UCSD-AML1 (cell line): ENCODE results near the gene ABCC1.
"Not testable (repeated sequence)": the region's sequence is repeated elsewhere in the genome, so short reads cannot be mapped to it uniquely, and the experiment has no call there.

Experiments
- DNase-seq: peaks from one replicate; lab custom pipeline; 2025; ENCODE audit not compliant: unreplicated experiment; lab: John Stamatoyannopoulos, UW

The ABCC1 gene

DNA sequence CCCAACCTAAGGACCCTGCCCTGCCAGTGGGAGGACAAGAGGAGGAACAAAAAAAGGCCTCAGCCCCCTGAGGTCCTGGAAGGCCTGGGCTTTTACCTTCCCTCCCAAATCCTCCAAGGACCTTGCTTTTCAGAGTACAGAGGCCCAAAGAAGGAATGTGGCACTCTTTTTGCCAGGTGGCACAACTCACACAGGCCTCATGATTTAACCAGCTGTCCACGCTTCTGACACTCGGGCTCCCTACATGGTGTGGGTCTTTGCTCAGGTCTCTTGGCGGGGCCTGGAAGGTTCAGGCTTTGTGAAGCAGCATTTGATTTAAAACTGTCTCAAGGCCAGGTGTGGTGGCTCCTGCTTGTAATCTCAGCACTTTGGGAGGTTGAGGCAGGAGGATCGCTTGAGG lies 153.3 kb downstream of the ABCC1 start:
- DNase-seq: no peak

DNA sequence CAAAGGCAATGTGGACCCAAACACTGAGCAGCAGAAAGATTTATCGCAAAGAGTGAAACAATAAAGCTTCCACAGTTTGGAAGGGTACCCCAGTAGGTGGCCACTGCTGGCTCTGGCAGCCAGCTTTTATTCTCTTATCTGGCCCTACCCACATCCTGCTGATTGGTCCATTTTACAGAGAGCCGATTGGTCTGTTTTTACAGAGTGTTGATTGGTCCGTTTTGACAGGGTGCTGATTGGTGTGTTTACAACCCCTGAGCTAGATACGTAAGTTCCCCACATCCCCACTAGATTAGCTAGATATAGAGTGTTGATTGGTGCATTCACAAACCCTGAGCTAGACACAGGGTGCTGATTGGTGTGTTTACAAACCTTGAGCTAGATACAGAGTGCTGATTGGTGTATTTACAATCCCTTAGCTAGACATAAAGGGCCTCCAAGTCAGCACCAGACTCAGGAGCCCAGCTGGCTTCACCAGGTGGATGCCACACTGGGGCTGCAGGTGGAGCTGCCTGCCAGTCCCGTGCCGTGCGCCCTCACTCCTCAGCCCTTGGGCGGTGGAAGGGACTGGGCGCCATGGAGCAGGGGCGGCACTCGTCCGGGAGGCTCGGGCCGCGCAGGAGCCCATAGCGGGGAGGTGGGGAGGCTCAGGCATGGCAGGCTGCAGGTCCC lies 154.9 kb downstream of the ABCC1 start:
- DNase-seq: not testable (repeated sequence)

DNA sequence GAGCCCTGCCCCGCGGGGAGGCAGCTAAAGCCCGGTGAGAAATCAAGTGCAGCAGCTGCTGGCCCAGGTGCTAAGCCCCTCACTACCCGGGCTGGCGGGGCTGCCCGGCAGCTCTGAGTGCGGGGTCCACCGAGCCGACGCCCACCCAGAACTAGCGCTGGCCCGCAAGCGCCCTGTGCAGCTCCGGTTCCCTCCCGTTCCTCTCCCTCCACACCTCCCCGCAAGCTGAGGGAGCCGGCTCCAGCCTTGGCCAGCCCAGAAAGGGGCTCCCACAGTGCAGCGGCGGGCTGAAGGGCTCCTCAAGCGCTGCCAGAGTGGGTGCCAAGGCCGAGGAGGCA lies 155.4 kb downstream of the ABCC1 start:
- not testable (repeated sequence) for DNase-seq

DNA sequence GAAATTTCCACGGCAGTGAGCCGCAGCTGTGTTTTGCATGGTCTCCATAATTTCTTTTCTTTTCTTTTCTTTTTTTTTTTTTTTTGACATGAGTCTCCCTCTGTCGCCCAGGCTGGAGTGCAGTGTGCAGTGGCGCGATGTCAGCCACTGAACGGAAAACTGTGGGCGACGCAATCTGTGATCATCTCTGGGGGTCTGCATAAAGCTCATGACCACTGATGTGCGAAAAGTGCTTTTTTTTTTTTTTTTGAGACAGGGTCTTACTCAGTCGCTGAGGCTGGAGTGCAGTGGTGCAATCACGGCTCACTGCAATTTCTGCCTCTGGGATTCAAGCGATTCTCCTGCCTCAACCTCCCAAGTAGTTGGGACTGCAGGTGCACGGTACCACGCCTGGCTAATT lies 156.2 kb downstream of the ABCC1 start:
- no peak for DNase-seq

DNA sequence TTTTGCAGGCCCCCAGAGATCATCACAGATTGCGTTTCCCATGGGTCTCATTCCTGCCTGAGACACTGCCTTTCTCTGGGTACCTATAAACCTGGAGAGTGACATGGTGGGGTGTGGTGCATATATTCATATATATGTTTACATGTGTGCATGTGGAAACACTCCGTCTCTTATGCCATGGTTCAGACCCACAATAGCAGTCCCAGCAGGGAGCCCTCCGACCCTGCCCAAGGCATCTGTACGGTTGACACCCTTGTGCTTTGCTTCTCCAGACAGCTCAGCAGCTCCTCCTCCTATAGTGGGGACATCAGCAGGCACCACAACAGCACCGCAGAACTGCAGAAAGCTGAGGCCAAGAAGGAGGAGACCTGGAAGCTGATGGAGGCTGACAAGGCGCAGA lies 157.1 kb downstream of the ABCC1 start:
- no peak for DNase-seq

DNA sequence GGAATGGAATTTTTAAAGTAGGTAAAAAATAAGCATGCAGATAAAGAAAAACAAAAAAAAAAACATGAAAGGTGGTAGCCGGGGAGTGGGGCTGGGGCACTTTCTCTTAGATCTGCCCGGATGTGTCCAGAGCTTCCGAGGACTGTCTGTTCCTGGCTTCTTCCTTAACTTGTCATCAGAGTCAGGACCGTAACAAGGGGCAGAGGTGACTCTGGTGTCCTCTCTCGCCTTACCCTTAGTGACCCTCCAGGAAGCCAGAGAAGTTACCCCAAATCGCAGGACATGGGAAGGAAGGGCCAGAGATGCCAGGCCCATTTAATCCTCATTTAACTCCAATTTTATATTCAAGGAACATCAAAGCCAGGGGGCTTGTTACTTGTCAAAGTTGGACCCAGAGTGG lies 158.4 kb downstream of the ABCC1 start:
- no peak for DNase-seq

DNA sequence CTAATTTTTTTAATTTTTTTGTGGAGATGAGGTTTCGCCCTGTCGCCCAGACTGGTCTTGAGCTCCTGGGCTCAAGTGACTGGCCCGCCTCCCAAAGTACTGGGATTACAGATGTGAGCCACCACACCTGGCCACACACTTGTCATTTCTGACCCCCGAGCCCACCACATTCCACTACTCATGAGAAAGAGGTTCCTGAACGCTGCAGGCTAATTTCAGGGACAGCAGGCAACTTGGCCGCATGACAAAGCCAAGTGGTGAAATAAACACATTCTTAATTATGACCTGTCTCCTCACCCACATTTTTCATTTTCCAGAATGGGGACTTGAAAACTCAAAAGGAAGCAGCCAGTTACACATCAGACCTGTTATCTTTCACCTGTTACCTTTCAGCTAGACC lies 159.3 kb downstream of the ABCC1 start:
- DNase-seq: no peak

DNA sequence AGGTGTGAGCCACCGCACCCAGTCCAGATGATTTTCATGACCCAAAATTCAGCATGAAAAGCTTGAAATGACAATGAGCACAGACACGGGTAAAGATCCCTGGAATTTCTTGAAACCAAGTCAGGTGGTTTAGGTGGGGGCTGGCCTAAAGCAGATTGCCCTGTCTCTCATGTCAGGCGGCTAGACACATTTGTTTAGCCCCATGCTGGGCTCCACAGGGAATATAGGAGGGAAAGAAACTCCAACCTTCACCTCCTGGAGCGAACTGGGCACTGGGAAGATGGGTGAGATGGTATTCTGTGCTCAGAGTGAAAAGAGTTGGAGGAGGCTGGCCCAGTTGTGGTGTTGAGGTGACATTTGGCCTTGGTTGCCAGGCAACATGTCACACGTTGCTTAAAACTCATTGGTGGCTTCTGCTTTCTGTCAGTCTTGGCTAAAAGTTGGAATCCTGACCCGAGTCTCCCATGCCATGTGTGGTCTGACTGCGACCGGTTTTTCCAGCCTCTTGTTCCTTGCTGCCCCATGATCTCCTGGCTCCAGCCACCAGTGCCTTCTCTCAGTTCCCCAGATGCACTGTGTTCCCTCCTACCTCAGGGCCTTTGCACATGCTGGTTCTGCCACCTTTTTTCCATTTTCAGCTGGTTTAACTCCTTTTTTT lies 160.2 kb downstream of the ABCC1 start:
- no peak for DNase-seq

DNA sequence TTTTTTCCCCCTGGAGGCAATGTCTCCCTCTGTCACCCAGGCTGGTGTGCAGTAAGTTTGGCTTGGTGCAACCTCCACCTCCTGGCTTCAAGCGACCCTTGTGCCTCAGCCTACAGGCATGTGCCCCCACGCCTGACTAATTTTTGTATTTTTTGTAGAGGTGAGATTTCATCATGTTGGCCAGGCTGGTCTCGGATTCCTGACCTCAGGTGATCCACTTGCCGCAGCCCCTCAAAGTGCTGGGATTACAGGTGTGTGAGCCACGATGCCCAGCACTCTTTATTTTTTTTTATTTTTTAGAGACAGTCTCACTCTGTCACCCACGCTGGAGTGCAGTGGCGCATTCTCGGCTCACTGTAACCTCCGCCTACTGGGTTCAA lies 160.7 kb downstream of the ABCC1 start:
- no peak for DNase-seq

DNA sequence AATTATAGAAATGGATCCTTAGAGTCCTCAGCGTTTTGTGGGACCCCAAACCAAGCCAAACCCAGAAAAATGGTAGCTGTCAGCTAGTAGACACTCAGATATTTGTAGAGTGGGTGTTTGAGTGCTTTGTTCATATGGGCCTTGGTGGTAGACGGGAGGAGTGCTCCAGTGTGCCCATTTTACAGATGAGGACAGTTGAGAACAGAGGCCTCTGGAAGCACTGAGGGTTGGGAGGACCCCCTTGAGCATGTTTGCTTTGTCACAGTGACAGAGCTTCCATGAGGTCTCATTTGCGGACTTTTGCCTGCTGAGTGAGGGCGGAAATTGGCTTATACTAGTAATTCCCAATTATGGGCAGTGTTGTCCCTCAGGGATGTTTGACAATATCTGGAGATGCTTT lies 162.2 kb downstream of the ABCC1 start:
- DNase-seq: no peak

DNA sequence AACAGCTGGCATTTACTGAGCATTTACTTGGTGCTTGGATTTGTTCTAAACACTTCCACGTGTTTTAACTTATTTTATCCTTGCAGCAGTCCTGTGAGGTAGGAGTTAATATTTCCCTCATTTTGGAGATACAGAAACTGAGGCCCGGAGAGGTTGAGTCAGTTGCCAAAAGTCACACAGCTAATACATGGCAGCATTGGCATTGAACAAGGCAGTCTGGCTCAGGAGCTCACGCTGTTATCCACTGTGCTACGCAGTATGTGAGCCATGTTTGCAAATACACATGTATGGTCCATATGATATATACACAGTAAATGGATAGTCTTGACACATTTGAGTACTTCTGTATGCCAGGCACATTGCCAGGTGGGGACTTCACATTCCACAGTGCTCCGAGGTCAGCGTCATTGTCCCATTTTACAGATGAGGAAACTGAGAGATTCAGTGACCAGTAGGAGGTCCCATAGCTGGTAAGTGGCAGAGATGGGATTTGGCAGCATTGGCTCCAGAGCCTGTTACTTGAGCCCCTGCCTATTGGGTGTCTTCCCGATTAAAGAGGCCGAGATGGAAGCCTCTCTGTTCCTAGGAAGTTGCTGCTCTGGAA lies 163.1 kb downstream of the ABCC1 start:
- DNase-seq: no peak

DNA sequence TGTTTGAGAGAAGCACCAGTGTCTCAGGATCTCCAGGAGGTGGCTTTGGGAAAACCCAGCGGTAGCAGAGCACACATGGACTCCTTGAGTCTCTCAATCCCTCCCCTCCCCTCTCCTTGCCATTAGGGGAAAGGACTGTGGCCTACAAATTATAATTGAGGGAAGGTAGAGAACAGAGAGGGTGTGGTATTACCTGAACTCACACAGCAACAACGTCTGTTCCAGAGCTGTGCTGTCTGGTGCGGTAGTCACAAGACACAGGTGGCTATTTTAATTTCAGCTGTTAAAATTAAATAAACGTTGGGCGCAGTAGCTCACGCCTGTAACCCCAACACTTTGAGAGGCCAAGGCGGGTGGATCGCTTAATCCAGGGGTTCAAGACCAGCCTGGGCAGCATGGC lies 163.7 kb downstream of the ABCC1 start:
- DNase-seq: no peak

DNA sequence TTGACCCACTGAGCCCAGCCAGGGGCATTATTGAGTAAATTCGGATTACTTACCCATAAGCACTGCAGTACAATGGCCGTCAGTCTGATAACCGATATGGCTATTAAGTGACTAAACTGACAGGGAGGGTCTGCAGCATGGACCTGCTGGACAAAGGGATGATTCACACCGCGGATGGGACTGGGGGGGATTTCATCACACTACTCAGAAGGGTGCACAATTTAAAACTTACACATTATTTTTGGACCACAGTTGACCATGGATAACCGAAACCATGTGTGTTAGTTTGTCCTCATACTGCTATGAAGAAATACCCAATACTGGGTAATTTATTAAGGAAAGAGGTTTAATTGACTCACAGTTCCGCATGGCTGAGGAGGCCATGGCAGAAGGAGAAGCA lies 167.4 kb downstream of the ABCC1 start:
- no peak for DNase-seq

DNA sequence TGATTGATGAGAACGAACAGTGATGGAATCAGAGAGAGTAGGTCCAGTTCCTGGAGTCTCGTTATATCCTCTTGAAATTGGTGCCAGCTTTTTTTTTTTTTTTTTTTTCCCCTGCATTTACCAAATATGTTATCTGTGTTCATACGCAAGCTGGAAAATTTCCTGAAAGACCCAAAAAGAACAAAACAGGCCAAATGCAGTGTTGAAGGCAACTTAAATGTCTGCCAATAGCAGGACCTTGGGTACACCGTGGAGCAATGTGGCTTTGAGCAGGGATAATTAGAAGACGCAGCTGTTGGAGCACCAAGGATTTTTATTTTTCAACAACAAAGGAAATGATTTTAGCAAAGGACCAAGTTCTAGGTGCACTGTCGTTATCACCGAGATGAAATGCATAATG lies 168.9 kb downstream of the ABCC1 start:
- no peak for DNase-seq

DNA sequence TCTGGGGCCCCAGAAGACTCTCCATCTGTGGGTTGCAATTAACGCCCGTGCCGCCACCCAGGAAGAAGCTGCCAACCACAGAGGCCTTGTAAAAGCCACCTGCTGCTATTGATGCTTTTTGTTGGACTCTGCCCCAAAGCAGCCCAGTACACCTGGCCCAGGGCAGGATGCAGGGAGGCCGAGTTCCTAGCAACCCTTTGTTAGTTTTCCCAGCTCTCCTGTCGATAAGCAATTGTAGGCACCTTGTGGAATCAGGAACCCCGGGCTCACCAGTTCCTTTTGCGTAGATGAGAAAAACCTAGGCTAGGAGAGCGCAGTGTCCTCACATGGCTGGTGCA lies 170.6 kb downstream of the ABCC1 start:
- DNase-seq: no peak

DNA sequence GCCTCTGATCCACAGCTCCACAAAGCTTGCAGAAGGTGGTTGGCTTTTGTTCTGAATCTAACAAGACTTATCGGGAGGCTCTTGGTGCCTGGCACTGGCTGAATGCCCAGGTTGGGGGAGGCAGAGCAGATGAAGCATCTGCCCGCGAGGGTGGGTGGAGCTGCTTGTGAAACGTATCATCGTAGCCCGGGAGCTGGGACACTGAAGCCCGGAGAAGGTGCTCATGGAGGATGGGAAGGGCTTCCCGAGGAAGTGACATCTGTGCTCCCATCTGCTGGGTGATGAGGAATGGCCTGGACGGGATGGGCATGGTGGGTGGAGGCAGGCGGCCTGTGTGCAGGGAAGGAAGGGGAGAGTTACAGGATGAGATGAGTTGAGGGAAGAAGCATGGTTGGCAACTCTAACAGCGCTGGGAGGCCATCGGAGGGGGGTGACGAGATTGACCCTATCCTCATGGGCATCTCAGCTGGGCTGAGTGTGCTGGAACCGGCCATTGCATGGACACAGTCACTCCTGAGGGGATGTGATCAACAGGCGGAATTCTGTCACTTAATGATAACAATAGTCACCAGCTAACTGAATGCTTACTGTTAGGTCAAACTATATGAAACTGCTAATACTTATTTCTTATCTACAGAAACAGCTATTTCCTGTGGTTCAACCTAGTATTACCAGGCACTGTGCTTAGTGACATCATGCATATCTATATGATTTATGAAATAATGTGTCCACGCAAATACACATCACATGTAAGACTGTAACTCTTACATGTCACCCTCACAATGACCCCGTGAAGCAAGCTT lies 171.2 kb downstream of the ABCC1 start:
- DNase-seq: peak; percentile 79

DNA sequence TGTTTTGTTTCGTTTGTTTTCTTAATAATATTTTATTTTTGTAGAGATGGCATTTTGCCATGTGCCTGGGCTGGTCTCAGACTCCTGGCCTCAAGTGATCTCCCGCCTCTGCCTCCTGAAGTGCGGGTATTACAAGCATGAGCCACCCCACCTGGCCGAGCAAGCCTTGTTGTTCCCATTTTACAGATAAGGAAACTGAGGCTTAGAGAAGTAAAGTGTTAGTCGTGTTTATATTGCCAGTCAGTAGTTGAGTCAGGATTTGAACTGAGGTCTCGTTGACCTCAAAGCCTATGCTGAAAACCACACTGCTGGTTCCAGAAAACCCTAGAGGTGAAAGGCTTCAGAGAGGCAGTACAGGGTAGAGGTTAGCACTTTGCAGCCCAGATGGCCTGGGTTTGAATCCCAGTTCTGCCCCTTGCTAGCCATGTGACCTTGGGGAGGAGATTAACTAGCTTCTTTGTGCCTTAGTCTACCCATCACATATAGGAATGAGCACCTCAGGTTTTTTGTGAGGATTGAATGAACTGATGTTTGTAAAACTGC lies 171.8 kb downstream of the ABCC1 start:
- DNase-seq: no peak

DNA sequence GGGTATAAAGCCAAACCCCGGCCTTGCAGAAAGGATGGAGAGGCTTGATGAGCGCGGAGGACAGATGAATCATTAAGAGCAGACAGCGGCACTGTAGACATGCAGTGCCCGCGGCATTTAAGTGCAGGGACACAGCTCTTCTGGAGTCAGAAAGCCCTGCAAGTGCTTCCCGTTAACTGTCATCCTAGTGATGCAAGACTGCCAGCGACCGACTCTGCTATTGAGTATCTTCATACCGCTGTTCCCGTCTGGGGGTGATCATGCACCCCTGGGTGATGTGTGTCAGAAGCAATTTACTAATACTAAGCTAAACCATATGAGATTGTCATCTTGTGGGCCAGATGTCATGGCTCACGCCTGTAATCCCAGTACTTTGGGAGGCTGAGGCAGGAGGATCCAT lies 172.8 kb downstream of the ABCC1 start:
- no peak for DNase-seq

DNA sequence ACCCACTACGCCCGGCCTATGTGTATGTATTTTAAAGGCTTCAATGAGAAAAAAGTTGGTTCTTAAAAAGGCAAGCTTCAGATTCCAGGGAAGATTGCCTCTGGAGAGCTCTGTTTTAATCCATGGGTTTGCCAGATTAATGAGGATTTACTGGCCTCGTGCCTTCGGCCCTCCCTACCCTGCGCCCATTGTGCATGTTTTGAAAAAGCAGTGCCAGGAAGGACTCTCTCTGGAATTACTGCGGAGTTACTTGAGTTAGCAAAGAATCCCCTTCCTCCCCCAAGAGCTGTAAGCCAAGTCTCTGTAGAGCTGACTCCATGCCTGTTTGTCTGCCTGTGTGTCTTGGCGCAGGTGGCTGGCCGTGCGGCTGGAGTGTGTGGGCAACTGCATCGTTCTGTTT lies 175.0 kb downstream of the ABCC1 start:
- DNase-seq: no peak

DNA sequence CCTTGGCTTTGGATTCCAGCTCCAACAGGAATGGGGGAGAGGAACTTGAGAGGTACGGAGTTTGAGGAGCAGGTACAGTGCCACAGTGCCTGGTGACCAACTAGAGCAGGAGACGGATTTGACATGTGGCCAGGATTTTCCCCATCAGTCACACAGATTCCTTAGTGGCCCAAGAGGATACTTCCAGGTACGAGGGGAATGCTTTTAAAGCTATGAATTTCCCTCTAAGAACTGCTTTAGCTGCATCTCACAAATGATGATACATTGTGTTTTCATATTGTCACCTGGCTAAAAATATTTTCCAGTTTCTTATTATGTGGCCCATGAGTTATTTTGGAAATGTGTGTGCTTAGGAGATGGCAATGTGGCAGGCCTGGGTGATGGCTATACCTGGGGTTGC lies 175.6 kb downstream of the ABCC1 start:
- no peak for DNase-seq

DNA sequence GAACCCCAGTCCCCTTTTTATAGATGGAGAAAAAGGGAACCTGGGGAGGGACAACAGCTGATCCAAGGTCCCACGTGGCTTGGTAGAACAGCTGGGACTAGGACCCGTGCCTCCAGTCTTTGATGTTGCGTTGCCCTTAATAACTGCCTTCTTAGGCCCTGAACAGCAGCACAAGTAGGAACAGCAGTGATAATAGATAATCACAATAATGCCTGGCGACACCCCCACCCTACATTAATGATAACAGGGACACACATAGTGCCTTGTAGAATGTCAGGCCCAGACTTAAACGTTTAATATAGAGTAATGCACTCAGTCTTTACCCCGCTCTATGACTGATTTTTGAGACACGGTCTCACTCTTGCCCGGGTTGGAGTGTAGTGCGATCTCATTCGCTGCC lies 177.5 kb downstream of the ABCC1 start:
- no peak for DNase-seq
